GM21576 (cell line): Measurements from ENCODE around the gene SLC12A8.
A peak's percentile ranks its signal among the peaks of the same experiment; 100 is the strongest.

ENCODE experiments used
- ATAC-seq: cut with Tn5 transposase; IDR thresholded peaks from one replicate; pipeline ENCODE4 v1.9.1; 2021; ENCODE audit warnings: mild to moderate bottlenecking, moderate library complexity; ENCODE audit not compliant: unreplicated experiment

SLC12A8 gene

DNA sequence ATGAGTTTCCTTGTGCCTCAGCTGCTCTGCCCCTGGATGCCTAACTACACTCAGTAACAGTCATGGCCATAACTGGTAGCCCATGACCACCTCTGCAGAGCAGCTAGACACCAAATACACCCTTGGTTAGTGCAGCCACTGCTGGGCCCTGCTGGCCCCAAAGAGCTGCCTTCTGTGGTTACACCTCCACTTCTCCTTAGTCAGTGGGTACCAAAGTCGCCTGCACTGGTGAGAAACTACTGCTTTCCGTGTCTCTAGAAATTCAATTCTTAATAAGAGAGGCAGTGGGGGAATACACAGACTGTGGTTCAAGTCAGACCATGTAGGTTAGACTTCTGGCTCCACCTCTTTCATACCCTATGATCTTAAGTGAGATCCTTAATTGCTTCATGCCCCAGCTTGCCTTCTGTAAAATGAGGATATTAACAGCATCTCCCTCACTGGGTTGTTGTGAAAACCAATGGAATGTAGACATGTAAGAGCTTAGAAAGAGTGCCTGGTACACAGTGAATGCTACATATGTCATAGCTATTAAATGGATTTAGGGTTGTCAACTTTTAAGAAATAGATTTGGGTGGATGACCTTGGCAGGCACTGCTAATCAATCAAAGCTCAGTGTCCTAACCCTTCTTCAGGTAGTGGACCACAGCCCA lies 174.9 kb downstream of the SLC12A8 start:
- no peak for ATAC-seq

DNA sequence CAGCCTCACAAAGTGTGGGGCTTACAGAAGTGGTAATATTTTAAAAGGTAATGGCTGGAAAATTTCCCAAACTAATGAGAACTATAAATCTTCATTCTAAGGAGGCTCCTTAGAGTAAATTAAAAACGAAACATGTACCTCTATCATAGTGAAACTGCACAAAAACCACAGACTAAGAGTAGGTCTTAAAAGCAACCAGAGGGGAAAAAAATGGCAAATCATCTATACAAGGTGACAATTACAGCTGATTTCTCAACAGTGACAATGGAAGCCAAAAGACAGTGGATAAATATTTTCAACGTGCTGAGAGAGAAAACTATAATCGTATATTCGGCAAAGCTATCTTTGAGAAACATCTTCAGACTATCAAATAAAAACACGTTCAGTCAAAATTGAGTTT lies 177.3 kb downstream of the SLC12A8 start:
- peak; percentile 85 for ATAC-seq

DNA sequence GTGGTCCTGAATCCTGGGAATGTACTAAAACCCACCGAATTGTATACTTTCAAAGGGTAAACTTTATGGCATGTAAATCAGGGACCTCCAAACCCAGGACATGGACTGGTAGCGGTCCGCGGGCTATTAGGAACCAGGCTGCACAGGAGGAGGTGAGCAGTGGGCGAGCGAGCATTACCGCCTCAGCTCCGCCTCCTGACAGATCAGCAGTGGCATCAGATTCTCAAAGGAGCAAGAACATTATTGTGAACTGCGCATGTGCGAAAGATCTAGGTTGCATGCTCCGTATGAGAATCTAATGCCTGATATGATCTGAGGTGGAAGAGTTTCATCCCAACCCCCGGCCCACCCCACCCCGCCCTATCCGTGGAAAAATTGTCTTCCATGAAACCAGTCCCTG lies 178.9 kb downstream of the SLC12A8 start:
- no peak for ATAC-seq

DNA sequence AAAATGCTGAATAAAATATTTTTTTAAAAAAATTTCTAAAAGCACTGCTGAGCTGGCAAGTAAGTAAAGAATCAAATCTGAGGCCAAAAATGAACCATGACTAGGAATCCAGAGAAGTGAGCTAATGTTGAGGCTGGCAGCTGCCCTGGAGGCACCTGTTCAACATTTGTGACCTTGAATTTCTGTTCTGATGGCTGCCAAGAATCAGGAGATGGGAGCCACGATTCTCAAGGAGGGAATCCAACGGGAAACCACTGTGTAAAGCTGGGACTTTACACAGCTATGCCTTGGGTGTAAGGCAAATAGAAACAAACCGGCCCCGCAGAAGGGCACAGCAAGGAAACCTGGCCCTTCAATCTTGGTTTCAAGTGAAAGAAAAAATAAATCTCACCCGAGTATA lies 179.4 kb downstream of the SLC12A8 start:
- no peak for ATAC-seq

DNA sequence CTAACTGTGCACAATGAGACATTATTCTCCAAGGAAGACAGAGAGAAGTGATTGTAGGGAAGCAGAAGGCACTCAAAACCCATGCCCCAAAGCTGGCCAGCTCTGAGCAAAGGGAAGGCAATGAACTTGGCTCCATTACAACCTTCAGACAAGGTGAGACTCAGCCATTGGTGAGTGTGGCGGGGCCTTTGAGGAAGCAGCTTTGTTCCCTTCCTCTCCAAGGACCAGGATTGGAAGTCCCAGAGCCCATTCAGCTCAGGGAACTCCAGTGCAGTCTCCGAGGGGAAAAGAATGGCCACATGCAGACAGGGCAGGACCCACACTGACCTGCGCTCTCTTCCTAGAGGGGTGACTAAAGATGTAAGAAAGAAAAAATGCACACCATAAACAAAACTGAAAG lies 179.9 kb downstream of the SLC12A8 start:
- ATAC-seq = no peak
